ENCODE measurements around the gene SH2D3A. TPM values are rescaled to one million over a fixed set of nuclear protein-coding genes. Genes with fewer than 3 reads are reported as not detected.

Gene SH2D3A
- total RNA-seq, 1 donor from 2014 or later: 0.32 TPM

- H3K27ac Mint-ChIP-seq (ENCODE audit: unreplicated experiment): no peak overlapping the region
- peaks cover 24% of the 10 kb centered on the region for H3K4me1 Mint-ChIP-seq (ENCODE audit: low read depth, unreplicated experiment)
- peak; percentile 39 for DNase-seq
- H3K36me3 Mint-ChIP-seq (ENCODE audit: unreplicated experiment): peaks cover 6% of the 10 kb centered on the region
- H3K9me3 Mint-ChIP-seq (ENCODE audit: unreplicated experiment): peaks cover 17% of the 10 kb centered on the region
- H3K27me3 Mint-ChIP-seq (ENCODE audit: unreplicated experiment): peaks cover 11% of the 10 kb centered on the region
- peak overlapping the region; percentile 75 for H3K4me3 Mint-ChIP-seq (ENCODE audit: unreplicated experiment)
- no peak for TF ChIP-seq CTCF (IDR thresholded peaks at IDR 0.05; ENCODE audit: partially characterized antibody, unreplicated experiment)
These were observed 26.5 kb downstream of the SH2D3A start for GRCh38 chr19:6740589-6741343.

GRCh38 chr19:6739883-6740588 lies 27.2 kb downstream of the SH2D3A start:
- H3K36me3 Mint-ChIP-seq (ENCODE audit: unreplicated experiment): no peaks in the 10 kb centered on the region
- peak overlapping the region; percentile 83 for H3K4me3 Mint-ChIP-seq (ENCODE audit: unreplicated experiment)
- no peak for TF ChIP-seq CTCF (IDR thresholded peaks at IDR 0.05; ENCODE audit: partially characterized antibody, unreplicated experiment)
- H3K4me1 Mint-ChIP-seq (ENCODE audit: low read depth, unreplicated experiment): peaks cover 19% of the 10 kb centered on the region
- H3K27me3 Mint-ChIP-seq (ENCODE audit: unreplicated experiment): peaks cover 11% of the 10 kb centered on the region
- DNase-seq: no peak
- H3K27ac Mint-ChIP-seq (ENCODE audit: unreplicated experiment): no peak overlapping the region
- peaks cover 15% of the 10 kb centered on the region for H3K9me3 Mint-ChIP-seq (ENCODE audit: unreplicated experiment)

GRCh38 chr19:6739390-6739882 lies 27.8 kb downstream of the SH2D3A start, which contains the start of gene TRIP10:
TSS of gene TRIP10 (plus strand) at chr19:6739680. CDS start at chr19:6739762, 82 bp downstream.
- DNase-seq: peak; percentile 83
- Mint-ChIP-seq H3K36me3 (ENCODE audit: unreplicated experiment) (no peaks in the 10 kb centered on the region), H3K4me3 (ENCODE audit: unreplicated experiment) (peak within 1 kb of the TSS; percentile 88), H3K9me3 (ENCODE audit: unreplicated experiment) (peaks cover 16% of the 10 kb centered on the region), H3K4me1 (ENCODE audit: low read depth, unreplicated experiment) (peaks cover 19% of the 10 kb centered on the region), H3K27me3 (ENCODE audit: unreplicated experiment) (peaks cover 12% of the 10 kb centered on the region), H3K27ac (ENCODE audit: unreplicated experiment) (peak within 1 kb of the TSS; percentile 97)
- TF ChIP-seq CTCF (IDR thresholded peaks at IDR 0.05; ENCODE audit: partially characterized antibody, unreplicated experiment): no peak

- H3K27me3 Mint-ChIP-seq (ENCODE audit: unreplicated experiment): peaks cover 12% of the 10 kb centered on the region
- DNase-seq: peak; percentile 64
- no peaks in the 10 kb centered on the region for H3K36me3 Mint-ChIP-seq (ENCODE audit: unreplicated experiment)
- H3K4me3 Mint-ChIP-seq (ENCODE audit: unreplicated experiment): peak overlapping the region; percentile 88
- peaks cover 19% of the 10 kb centered on the region for H3K4me1 Mint-ChIP-seq (ENCODE audit: low read depth, unreplicated experiment)
- peak overlapping the region; percentile 97 for H3K27ac Mint-ChIP-seq (ENCODE audit: unreplicated experiment)
- H3K9me3 Mint-ChIP-seq (ENCODE audit: unreplicated experiment): peaks cover 17% of the 10 kb centered on the region
- no peak for TF ChIP-seq CTCF (IDR thresholded peaks at IDR 0.05; ENCODE audit: partially characterized antibody, unreplicated experiment)
These were observed 28.3 kb downstream of the SH2D3A start for GRCh38 chr19:6738787-6739389.
